Measurements from ENCODE around the gene PPP6R1. TPM values are rescaled to one million over a fixed set of nuclear protein-coding genes. Genes with fewer than 3 reads are reported as not detected.

The PPP6R1 gene
- total RNA-seq, 1 experiment from 2014 or later: 172 TPM

DNA sequence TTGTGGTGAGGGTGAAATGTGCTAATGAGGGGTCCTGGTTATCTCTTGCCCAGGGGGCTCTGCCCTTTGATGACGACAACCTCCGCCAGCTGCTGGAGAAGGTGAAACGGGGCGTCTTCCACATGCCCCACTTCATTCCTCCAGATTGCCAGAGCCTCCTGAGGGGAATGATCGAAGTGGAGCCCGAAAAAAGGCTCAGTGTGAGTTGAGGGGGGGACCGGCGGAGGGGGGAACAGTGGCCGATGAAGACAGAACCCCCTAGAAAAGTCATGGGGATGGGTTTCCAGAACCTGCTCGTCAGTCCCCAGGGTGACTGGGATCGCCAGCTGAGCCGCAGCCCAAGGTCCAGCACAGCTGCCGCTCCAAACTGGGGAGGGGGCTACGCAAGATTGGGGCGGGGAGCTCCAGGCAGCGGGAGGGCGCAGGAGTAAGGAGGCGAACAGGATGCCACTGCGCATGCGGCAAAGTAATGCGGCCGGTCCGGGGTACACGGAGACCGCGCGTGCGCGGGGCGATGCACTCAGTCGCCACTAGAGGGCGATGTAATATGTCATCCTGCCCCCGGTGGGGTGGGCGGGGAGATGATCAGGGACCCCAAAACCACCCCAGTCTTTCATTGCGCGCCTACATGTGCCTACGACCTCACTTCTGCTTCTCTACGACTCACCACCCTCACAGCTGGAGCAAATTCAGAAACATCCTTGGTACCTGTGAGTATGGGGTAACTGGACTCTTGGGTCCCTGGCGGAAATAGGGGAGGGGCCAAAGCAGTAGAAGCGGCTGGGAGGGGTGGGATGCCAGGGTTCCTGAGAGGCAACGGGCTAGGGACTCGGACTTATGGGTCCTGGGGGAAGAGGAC, 42.9 kb upstream of the PPP6R1 start:
- Histone ChIP-seq H3K27ac (ENCODE audit: low read length) (peak overlapping the region; percentile 75), H3K9me3 (ENCODE audit: control insufficient read depth, insufficient read depth, low read depth, low read length) (no peaks in the 10 kb centered on the region), H3K4me3 (ENCODE audit: low read depth in 2 of 2, low read length in 2 of 2) (peak overlapping the region; percentile 47 to 80), H3K27me3 (ENCODE audit: control insufficient read depth, insufficient read depth, low read length) (no peaks in the 10 kb centered on the region), H3K36me3 (ENCODE audit: control insufficient read depth, insufficient read depth, low read length) (no peaks in the 10 kb centered on the region), H3K4me1 (ENCODE audit: control insufficient read depth, insufficient read depth, low read length) (peaks cover 8% of the 10 kb centered on the region)
- ChIA-PET POLR2A (interaction anchor here (0.7 to 1.5 kb wide), 2 partner anchors 26 to 37 kb away, joined by 9 to 11 read pairs; partner anchors contain the start of gene KMT5C), CTCF (interaction anchor here (0.6 to 2.6 kb wide), 10 partner anchors 11 to 202 kb away, joined by 3 to 16 read pairs (median 4); partner anchors contain the start of gene KMT5C)
- ATAC-seq (peak; percentile 87), DNase-seq (ENCODE audit: low read depth, low spot score) (peak; percentile 55)
- in situ Hi-C loops (cut with HindIII; ENCODE audit: low pct_unique_long_range_greater_than_20kb, low sequenced_read_pairs) (no loop called here), intact Hi-C loops (cut with micrococcal nuclease; ENCODE audit: unreplicated experiment) (no loop called here)
- TF ChIP-seq, protein P1, sequence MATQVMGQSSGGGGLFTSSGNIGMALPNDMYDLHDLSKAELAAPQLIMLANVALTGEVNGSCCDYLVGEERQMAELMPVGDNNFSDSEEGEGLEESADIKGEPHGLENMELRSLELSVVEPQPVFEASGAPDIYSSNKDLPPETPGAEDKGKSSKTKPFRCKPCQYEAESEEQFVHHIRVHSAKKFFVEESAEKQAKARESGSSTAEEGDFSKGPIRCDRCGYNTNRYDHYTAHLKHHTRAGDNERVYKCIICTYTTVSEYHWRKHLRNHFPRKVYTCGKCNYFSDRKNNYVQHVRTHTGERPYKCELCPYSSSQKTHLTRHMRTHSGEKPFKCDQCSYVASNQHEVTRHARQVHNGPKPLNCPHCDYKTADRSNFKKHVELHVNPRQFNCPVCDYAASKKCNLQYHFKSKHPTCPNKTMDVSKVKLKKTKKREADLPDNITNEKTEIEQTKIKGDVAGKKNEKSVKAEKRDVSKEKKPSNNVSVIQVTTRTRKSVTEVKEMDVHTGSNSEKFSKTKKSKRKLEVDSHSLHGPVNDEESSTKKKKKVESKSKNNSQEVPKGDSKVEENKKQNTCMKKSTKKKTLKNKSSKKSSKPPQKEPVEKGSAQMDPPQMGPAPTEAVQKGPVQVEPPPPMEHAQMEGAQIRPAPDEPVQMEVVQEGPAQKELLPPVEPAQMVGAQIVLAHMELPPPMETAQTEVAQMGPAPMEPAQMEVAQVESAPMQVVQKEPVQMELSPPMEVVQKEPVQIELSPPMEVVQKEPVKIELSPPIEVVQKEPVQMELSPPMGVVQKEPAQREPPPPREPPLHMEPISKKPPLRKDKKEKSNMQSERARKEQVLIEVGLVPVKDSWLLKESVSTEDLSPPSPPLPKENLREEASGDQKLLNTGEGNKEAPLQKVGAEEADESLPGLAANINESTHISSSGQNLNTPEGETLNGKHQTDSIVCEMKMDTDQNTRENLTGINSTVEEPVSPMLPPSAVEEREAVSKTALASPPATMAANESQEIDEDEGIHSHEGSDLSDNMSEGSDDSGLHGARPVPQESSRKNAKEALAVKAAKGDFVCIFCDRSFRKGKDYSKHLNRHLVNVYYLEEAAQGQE (IDR thresholded peaks at IDR 0.05; ENCODE audit: insufficient read depth in 1 of 2, low read depth in 2 of 2, low read length in 1 of 2): 0 out of 4 replicates have a peak, but pooled peaks of 1 of the 2 experiments have one; percentile 47
- TF ChIP-seq SIN3A (IDR thresholded peaks at IDR 0.05; ENCODE audit: borderline replicate concordance, insufficient read depth, low read depth, low read length): no peak
- TF ChIP-seq, protein P2, sequence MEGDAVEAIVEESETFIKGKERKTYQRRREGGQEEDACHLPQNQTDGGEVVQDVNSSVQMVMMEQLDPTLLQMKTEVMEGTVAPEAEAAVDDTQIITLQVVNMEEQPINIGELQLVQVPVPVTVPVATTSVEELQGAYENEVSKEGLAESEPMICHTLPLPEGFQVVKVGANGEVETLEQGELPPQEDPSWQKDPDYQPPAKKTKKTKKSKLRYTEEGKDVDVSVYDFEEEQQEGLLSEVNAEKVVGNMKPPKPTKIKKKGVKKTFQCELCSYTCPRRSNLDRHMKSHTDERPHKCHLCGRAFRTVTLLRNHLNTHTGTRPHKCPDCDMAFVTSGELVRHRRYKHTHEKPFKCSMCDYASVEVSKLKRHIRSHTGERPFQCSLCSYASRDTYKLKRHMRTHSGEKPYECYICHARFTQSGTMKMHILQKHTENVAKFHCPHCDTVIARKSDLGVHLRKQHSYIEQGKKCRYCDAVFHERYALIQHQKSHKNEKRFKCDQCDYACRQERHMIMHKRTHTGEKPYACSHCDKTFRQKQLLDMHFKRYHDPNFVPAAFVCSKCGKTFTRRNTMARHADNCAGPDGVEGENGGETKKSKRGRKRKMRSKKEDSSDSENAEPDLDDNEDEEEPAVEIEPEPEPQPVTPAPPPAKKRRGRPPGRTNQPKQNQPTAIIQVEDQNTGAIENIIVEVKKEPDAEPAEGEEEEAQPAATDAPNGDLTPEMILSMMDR (IDR thresholded peaks at IDR 0.05): peak; percentile 99
- peak; percentile 51; the same call in 1 of the 2 replicates for TF ChIP-seq POLR2AphosphoS5 (IDR thresholded peaks at IDR 0.05; ENCODE audit: low read depth, low read length)
- no TSS peak for BruUV-seq (replicated peaks)

DNA sequence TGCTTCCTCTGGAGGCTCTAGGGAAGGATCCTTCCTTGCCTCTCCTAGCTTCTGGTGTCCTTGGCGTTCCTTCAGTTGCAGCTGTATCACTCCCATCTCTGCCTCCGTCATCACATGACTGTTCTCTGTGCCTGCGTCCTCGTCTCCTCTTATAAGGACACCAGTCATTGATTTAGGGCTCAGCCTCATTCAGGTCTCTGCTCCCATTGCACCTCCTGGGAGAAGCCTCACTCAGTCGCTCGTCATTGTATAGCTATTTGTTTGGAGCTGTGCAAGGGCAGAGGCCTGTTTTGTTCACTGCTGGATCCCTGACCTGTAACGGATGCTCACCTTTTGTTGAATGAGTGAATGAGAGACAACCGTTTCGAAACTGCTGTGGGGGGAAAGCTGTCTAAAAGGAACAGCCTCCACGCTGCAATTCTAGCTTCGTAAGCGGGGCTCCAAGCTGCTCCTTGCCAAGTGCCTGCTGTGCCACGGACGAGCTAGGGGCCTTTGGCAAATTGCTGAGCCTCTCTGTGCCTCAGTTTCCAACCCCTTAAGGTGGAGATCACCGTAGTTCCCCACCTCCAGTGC, 42.2 kb upstream of the PPP6R1 start:
- peak overlapping the region in 1 of 2 experiments; percentile 80; a peak in 3 of 4 replicates for H3K4me3 ChIP-seq (ENCODE audit: low read depth in 2 of 2, low read length in 2 of 2)
- H3K36me3 ChIP-seq (ENCODE audit: control insufficient read depth, insufficient read depth, low read length): no peaks in the 10 kb centered on the region
- ChIA-PET POLR2A (interaction anchor here (0.7 to 1.5 kb wide), 2 partner anchors 27 to 38 kb away, joined by 9 to 11 read pairs; partner anchors contain the start of gene KMT5C), CTCF (interaction anchor here (0.6 to 2.6 kb wide), 8 partner anchors 11 to 203 kb away, joined by 3 to 16 read pairs (median 6); partner anchors contain the start of gene KMT5C)
- no peaks in the 10 kb centered on the region for H3K27me3 ChIP-seq (ENCODE audit: control insufficient read depth, insufficient read depth, low read length)
- in situ Hi-C loops (cut with HindIII; ENCODE audit: low pct_unique_long_range_greater_than_20kb, low sequenced_read_pairs): no loop called here
- BruUV-seq (replicated peaks): no TSS peak
- intact Hi-C loops (cut with micrococcal nuclease; ENCODE audit: unreplicated experiment): no loop called here
- H3K4me1 ChIP-seq (ENCODE audit: control insufficient read depth, insufficient read depth, low read length): peaks cover 8% of the 10 kb centered on the region
- ATAC-seq (no peak), DNase-seq (ENCODE audit: low read depth, low spot score) (no peak)
- TF ChIP-seq POLR2AphosphoS5 (IDR thresholded peaks at IDR 0.05; ENCODE audit: low read depth, low read length) (no peak), SIN3A (IDR thresholded peaks at IDR 0.05; ENCODE audit: borderline replicate concordance, insufficient read depth, low read depth, low read length) (no peak), TCF7L2 (IDR thresholded peaks at IDR 0.05; ENCODE audit: low read depth, low read length) (no peak)
- TF ChIP-seq, protein P1 (IDR thresholded peaks at IDR 0.05; ENCODE audit: insufficient read depth in 1 of 2, low read depth in 2 of 2, low read length in 1 of 2): no peak
- TF ChIP-seq, protein P2 (IDR thresholded peaks at IDR 0.05): no peak
- H3K9me3 ChIP-seq (ENCODE audit: control insufficient read depth, insufficient read depth, low read depth, low read length): no peaks in the 10 kb centered on the region
- H3K27ac ChIP-seq (ENCODE audit: low read length): peak overlapping the region; percentile 75

All from Panc1 (cell line).